Stimulated activated CD8-positive, alpha-beta memory T cell treated with anti-CD3 and anti-CD28 coated beads, Interleukin-15, amount 100 ng/mL, for 48 hours (primary cell): ENCODE measurements around the gene MYOZ3.
A peak's percentile ranks its signal among the peaks of the same experiment; 100 is the strongest.

Source experiments
- DNase-seq, 2 donors: peaks; one replicate each; pipeline ENCODE4 v3.0.0-alpha.2; 2020; ENCODE audit warnings: low read depth in 2 of 2

The MYOZ3 gene

GRCh38 chr5:150642991-150643710 is 17.9 kb upstream of the MYOZ3 start:
- DNase-seq, result no peak

GRCh38 chr5:150644058-150644457 is 17.0 kb upstream of the MYOZ3 start:
- no peak for DNase-seq

GRCh38 chr5:150644514-150644913 is 16.5 kb upstream of the MYOZ3 start:
- no peak for DNase-seq

GRCh38 chr5:150645070-150645700 is 15.9 kb upstream of the MYOZ3 start:
- DNase-seq, result no peak

- DNase-seq, result no peak
These were observed 13.5 kb upstream of the MYOZ3 start for GRCh38 chr5:150647275-150648251.

GRCh38 chr5:150648294-150649107 is 12.6 kb upstream of the MYOZ3 start:
- DNase-seq, result no peak

- no peak for DNase-seq
These were observed 11.7 kb upstream of the MYOZ3 start for GRCh38 chr5:150649108-150650020.

- no peak for DNase-seq
These were observed 10.7 kb upstream of the MYOZ3 start for GRCh38 chr5:150650021-150651006.

GRCh38 chr5:150651382-150651781 is 9.7 kb upstream of the MYOZ3 start:
- no peak for DNase-seq

- no peak for DNase-seq
These were observed 9.0 kb upstream of the MYOZ3 start for GRCh38 chr5:150651924-150652671.

- no peak for DNase-seq
These were observed 7.8 kb upstream of the MYOZ3 start for GRCh38 chr5:150653145-150653761.

- DNase-seq, result no peak
These were observed 7.1 kb upstream of the MYOZ3 start for GRCh38 chr5:150653762-150654556.

GRCh38 chr5:150655221-150655620 is 5.8 kb upstream of the MYOZ3 start:
- DNase-seq, result no peak

GRCh38 chr5:150656191-150657132 is 4.6 kb upstream of the MYOZ3 start:
- peak; percentile 52 to 60 for DNase-seq

GRCh38 chr5:150658121-150658520 is 2.9 kb upstream of the MYOZ3 start:
- DNase-seq, result no peak

GRCh38 chr5:150658699-150659265 is 2.3 kb upstream of the MYOZ3 start:
- no peak for DNase-seq
